K562 (cell line): ENCODE measurements around the gene GDF15. TPM values are rescaled to one million over a fixed set of nuclear protein-coding genes. Genes with fewer than 3 reads are reported as not detected.

ENCODE experiments used
- ATAC-seq: fragments of 200-7000 bp; cut with Tn5 transposase; 3 replicates; pipeline ENCODE4 v1.9.1; 2020; ENCODE audit warnings: moderate library complexity
- BruUV-seq: library from RNA; stranded (reverse); fragments of 400-500 nt; replicated peaks from 2 replicates; lab custom pipeline; 2021; lab: Mats Ljungman, UMichigan
- CTCF ChIA-PET: fragments of 300-600 bp; formaldehyde crosslinking; extraction: SDS; loops from one replicate; lab custom pipeline; 2021; ENCODE audit warnings: low intra/inter-chr PET ratio; lab: Yijun Ruan, JAX
- POLR2A ChIA-PET: fragments of 300-600, 350-650 bp; sonication (Branson Sonifier 250); formaldehyde crosslinking; extraction: SDS; loops from one replicate; lab custom pipeline; 2021; ENCODE audit warnings: antibody characterized with exemption, inconsistent platforms; lab: Yijun Ruan, JAX
- DNase-seq, 4 experiments: peaks; one replicate each; pipeline versions ENCODE4 v3.0.0 to v3.0.0-alpha.2; 2011 to 2018; ENCODE audit warnings: low spot score in 3 of 4, mixed read lengths in 3 of 4; ENCODE audit errors: extremely low read depth in 1 of 4
- FAIRE-seq: peaks from 2 replicates; lab custom pipeline; 2011; peaks lifted over from hg19 to GRCh38; lab: Jason Lieb, UNC
- H2AFZ ChIP-seq: 2 replicates; pipeline ENCODE4 v1.6.0; 2011; ENCODE audit warnings: low read depth, low read length, control low read depth, inconsistent platforms
- H3K27ac ChIP-seq: fragments of 200-600 bp; 3 replicates; pipeline ENCODE4 v1.8.0; 2011; ENCODE audit warnings: low read depth, mild to moderate bottlenecking, control low read depth, inconsistent platforms, low read length, moderate library complexity, mixed read lengths; ENCODE audit errors: extremely low read depth
- H3K27me3 ChIP-seq, 2 experiments: fragments of 300-600 bp in 1 of 2; 2 replicates in 1 of 2; 3 replicates in 1 of 2; pipeline versions ENCODE4 v1.6.0 to v1.8.0; 2011; ENCODE audit warnings: inconsistent platforms in 2 of 2, low read length in 2 of 2, mild to moderate bottlenecking in 1 of 2, mixed read lengths in 1 of 2, moderate library complexity in 1 of 2; ENCODE audit not compliant: control insufficient read depth in 2 of 2, insufficient read depth in 2 of 2
- H3K36me3 ChIP-seq: fragments of 300-600 bp; 3 replicates; pipeline ENCODE4 v1.8.0; 2011; ENCODE audit warnings: mild to moderate bottlenecking, low read length, inconsistent platforms; ENCODE audit not compliant: control insufficient read depth, insufficient read depth
- H3K4me1 ChIP-seq, 2 experiments: fragments of 200-600 bp in 1 of 2; replicated peaks in 1 of 2; 2 replicates in 1 of 2; 3 replicates in 1 of 2; pipeline versions ENCODE4 v1.5.1 to v1.8.0; 2011; ENCODE audit warnings: inconsistent platforms in 2 of 2, low read length in 2 of 2, mild to moderate bottlenecking in 1 of 2, mixed read lengths in 1 of 2, moderate library complexity in 1 of 2; ENCODE audit not compliant: control insufficient read depth in 2 of 2, insufficient read depth in 2 of 2
- H3K4me2 ChIP-seq: 2 replicates; pipeline ENCODE4 v1.6.1; 2011; ENCODE audit warnings: low read length, control low read depth, inconsistent platforms, mixed read lengths; ENCODE audit not compliant: insufficient read depth
- H3K4me3 ChIP-seq: fragments of 200-600 bp; sonication (generic), shearing (Covaris generic); 2 replicates; pipeline ENCODE4 v1.5.1; 2016; ENCODE audit warnings: control low read depth, inconsistent platforms
- H3K79me2 ChIP-seq: fragments of 200-600 bp; 3 replicates; pipeline ENCODE4 v1.8.0; 2011; ENCODE audit warnings: low read length, inconsistent platforms; ENCODE audit not compliant: control insufficient read depth, insufficient read depth
- H3K9ac ChIP-seq, 2 experiments: 2 replicates each; pipeline versions ENCODE4 v1.6.0 to v1.6.1; 2011; ENCODE audit warnings: low read depth in 2 of 2, low read length in 2 of 2, control low read depth in 1 of 2, inconsistent platforms in 1 of 2, mild to moderate bottlenecking in 1 of 2, mixed read lengths in 1 of 2; ENCODE audit not compliant: insufficient read depth in 1 of 2
- H3K9me1 ChIP-seq: one replicate; pipeline ENCODE4 v1.6.0; 2011; ENCODE audit warnings: inconsistent platforms, mild to moderate bottlenecking, low read length, moderate library complexity; ENCODE audit not compliant: control insufficient read depth, insufficient read depth
- H3K9me3 ChIP-seq: replicated peaks from 2 replicates; pipeline ENCODE4 v1.5.1; 2011; ENCODE audit warnings: low read depth, low read length, inconsistent platforms; ENCODE audit not compliant: control insufficient read depth, insufficient read depth
- H4K20me1 ChIP-seq: replicated peaks from 2 replicates; pipeline ENCODE4 v1.6.1; 2011; ENCODE audit warnings: low read length, inconsistent platforms, mixed read lengths; ENCODE audit not compliant: control insufficient read depth, insufficient read depth
- FOXP4 ChIP-seq: sonication (generic); formaldehyde crosslinking; IDR thresholded peaks from 2 replicates; pipeline ENCODE4 v1.8.0; 2022; ENCODE audit warnings: mild to moderate bottlenecking, missing genetic modification reagents, borderline replicate concordance
- HMBOX1 ChIP-seq: sonication (generic); IDR thresholded peaks from 2 replicates; pipeline ENCODE4 v1.6.1; 2016
- POLR2G ChIP-seq: fragments of 200-400 bp; formaldehyde crosslinking; IDR thresholded peaks from 2 replicates; pipeline ENCODE4 v1.6.1; 2017; ENCODE audit warnings: low read depth, mild to moderate bottlenecking, antibody characterized with exemption, low read length, moderate library complexity
- RBFOX2 ChIP-seq: fragments of 200-400 bp; formaldehyde crosslinking; IDR thresholded peaks from 2 replicates; pipeline ENCODE4 v1.6.1; 2017; ENCODE audit warnings: low read depth, mild to moderate bottlenecking, low read length, moderate library complexity
- RBM22 ChIP-seq: fragments of 200-400 bp; formaldehyde crosslinking; IDR thresholded peaks from 2 replicates; pipeline ENCODE4 v1.6.1; 2018; ENCODE audit warnings: low read length, low read depth; ENCODE audit not compliant: poor library complexity, severe bottlenecking
- ZNF740 ChIP-seq, 3 experiments: fragments of 200-800 bp in 1 of 3; sonication (Bioruptor generic) in 1 of 3; sonication (generic) in 1 of 3; formaldehyde crosslinking in 1 of 3; IDR thresholded peaks; 2 replicates each; pipeline versions ENCODE4 v1.6.1 to v1.8.0; 2016 to 2022; ENCODE audit warnings: mild to moderate bottlenecking in 2 of 3, missing compliant biosample characterization in 2 of 3, missing genetic modification characterization in 2 of 3, missing genetic modification reagents in 1 of 3
- whole genome bisulfite sequencing: fragments of 100-300 bp; shearing (Covaris generic); methylation state at CpG from one replicate; pipeline ENCODE4 v1.1.6; 2016; ENCODE audit warnings: low coverage, mixed read lengths; ENCODE audit not compliant: insufficient coverage; ENCODE audit errors: missing lambda C conversion rate; 5-methylcytosine and 5-hydroxymethylcytosine counted together
- in situ Hi-C: fragments of 300-500 bp; cut with MboI; formaldehyde crosslinking; loops from 4 replicates; pipeline ENCODE4 v1.15.0; 2018; ENCODE audit warnings: inconsistent platforms, mixed read lengths
- intact Hi-C: fragments of 100-400 bp; cut with micrococcal nuclease; formaldehyde crosslinking; loops from 2 replicates; pipeline ENCODE4 v1.14.2; 2022
- polyA plus RNA-seq, 8 experiments: library from polyadenylated mRNA; depleted of rRNA in 4 of 8; stranded (reverse) in 5 of 8; unstranded in 3 of 8; fragments of >200 nt; fragmentation: Nextera tagmentation in 2 of 8; fragmentation: Illumina TruSeq in 1 of 8; extraction: Ambion mirVana in 2 of 8; extraction: Trizol in 1 of 8; gene quantifications; 2 replicates each; pipeline versions ENCODE4 v1.2.1 to v1.2.3, GENCODE V29; 2011 to 2014; ENCODE audit warnings: inconsistent platforms in 1 of 8, missing spikeins in 1 of 8
- total RNA-seq, 7 experiments: library from RNA; depleted of rRNA in 6 of 7; stranded (reverse); fragments of >200 nt in 6 of 7; fragmentation: Illumina TruSeq in 2 of 7; extraction: Trizol in 2 of 7; gene quantifications; 2 replicates each; pipeline versions ENCODE4 v1.2.1 to v1.2.3, GENCODE V29; 2011 to 2021; ENCODE audit warnings: low replicate concordance in 1 of 7

Gene GDF15
- total and polyA plus RNA-seq, 9 of the 15 experiments (the other 6 are each of a cell fraction or from before 2014, with no cell fraction given), result 2.3 to 82.4 (median 12.5) TPM

- no peak overlapping the region; the same call in 2 of the 3 replicates for H3K27ac ChIP-seq
- no TSS peak for BruUV-seq
- no peaks in the 10 kb centered on the region for H3K9me3 ChIP-seq
- no peak overlapping the region for H3K4me3 ChIP-seq
- H3K4me2 ChIP-seq, result no peak overlapping the region
- TF ChIP-seq RBM22 (peak; percentile 23), FOXP4 (CRISPR knock-in tag) (no peak), POLR2G (peak; percentile 69), HMBOX1 (no peak), RBFOX2 (0 out of 2 replicates have a peak, but pooled peaks have one; percentile 18), ZNF740 (CRISPR knock-in tag; IDR thresholded peaks at IDR 0.05) (0 out of 2 replicates have a peak, but pooled peaks have one; percentile 44), ZNF740 (tag; IDR thresholded peaks at IDR 0.05) (no peak)
- peaks cover 62% of the 10 kb centered on the region for H3K79me2 ChIP-seq
- in situ Hi-C loops (no loop called here), intact Hi-C loops (no loop called here)
- WGBS, result 86% methylated on average over 19 of the region's 21 CpGs
- no peak overlapping the region for H2AFZ ChIP-seq
- H3K36me3 ChIP-seq, result peaks cover 77% of the 10 kb centered on the region
- H3K4me1 ChIP-seq, result peaks cover 37 to 99% of the 10 kb centered on the region in 2 experiments
- ChIA-PET CTCF (no interaction called here), POLR2A (interaction anchor here (0.7 kb wide), 1 partner anchor 10 kb away, joined by 3 read pairs; no protein-coding TSS in a partner anchor)
- no peaks in the 10 kb centered on the region for H3K9me1 ChIP-seq
- peaks cover 9% of the 10 kb centered on the region; the same call in 1 of the 2 replicates for H4K20me1 ChIP-seq
- no peak for DNase-seq
- no peak for ATAC-seq
- FAIRE-seq, result no peak
- H3K27me3 ChIP-seq, result no peaks in the 10 kb centered on the region
- peak overlapping the region in 1 of 2 experiments; percentile 73; a peak in 2 of 4 replicates for H3K9ac ChIP-seq
These were observed 44.6 kb downstream of the GDF15 start for GRCh38 chr19:18430417-18431144.
